ENCODE data around the gene MPHOSPH8.
"Not testable (repeated sequence)": the region's sequence is repeated elsewhere in the genome, so short reads cannot be mapped to it uniquely, and the experiment has no call there.

DNA sequence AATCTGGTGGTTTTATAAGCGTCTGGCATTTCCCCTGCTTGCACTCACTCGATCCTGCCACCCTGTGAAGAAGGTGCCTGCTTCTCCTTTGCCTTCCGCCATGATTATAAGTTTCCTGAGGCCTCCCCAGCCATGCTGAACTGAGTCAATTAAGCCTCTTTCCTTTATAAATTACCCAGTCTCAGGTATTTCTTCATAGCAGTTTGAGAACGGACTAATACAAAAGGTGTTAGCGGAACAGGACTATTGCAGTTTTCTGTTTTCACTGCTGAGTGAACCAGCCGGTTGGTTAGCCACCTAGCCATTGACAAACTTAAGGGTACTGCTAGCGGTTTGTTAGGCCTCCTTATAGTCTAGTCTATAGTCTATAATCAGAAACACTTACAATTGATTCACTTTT is 2.5 kb downstream of the MPHOSPH8 start:
- TF ChIP-seq, protein P1, sequence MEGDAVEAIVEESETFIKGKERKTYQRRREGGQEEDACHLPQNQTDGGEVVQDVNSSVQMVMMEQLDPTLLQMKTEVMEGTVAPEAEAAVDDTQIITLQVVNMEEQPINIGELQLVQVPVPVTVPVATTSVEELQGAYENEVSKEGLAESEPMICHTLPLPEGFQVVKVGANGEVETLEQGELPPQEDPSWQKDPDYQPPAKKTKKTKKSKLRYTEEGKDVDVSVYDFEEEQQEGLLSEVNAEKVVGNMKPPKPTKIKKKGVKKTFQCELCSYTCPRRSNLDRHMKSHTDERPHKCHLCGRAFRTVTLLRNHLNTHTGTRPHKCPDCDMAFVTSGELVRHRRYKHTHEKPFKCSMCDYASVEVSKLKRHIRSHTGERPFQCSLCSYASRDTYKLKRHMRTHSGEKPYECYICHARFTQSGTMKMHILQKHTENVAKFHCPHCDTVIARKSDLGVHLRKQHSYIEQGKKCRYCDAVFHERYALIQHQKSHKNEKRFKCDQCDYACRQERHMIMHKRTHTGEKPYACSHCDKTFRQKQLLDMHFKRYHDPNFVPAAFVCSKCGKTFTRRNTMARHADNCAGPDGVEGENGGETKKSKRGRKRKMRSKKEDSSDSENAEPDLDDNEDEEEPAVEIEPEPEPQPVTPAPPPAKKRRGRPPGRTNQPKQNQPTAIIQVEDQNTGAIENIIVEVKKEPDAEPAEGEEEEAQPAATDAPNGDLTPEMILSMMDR (conservative IDR thresholded peaks at IDR 0.05; ENCODE audit: low read depth, low read length): not testable (repeated sequence)
- not testable (repeated sequence) for TF ChIP-seq EZH2 (IDR thresholded peaks at IDR 0.05; ENCODE audit: borderline replicate concordance, low read depth, low read length, poor library complexity, severe bottlenecking)

All from A673 (cell line).